Measurements from ENCODE around the gene NKAIN1. TPM values are rescaled to one million over a fixed set of nuclear protein-coding genes. Genes with fewer than 3 reads are reported as not detected.
"Not testable (repeated sequence)": the region's sequence is repeated elsewhere in the genome, so short reads cannot be mapped to it uniquely, and the experiment has no call there.

Gene NKAIN1
- total RNA-seq, 1 experiment from 2014 or later: 0.18 TPM

- H3K9me3 ChIP-seq (ENCODE audit: low read length): no peaks in the 10 kb centered on the region
- H3K36me3 ChIP-seq (ENCODE audit: low read depth, low read length): no peaks in the 10 kb centered on the region
- POLR2A ChIA-PET (ENCODE audit: unreplicated experiment): no interaction called here
- H4K20me1 ChIP-seq (ENCODE audit: low read length): no peaks in the 10 kb centered on the region
- H3K9ac ChIP-seq (ENCODE audit: low read length): no peak overlapping the region
- H3K79me2 ChIP-seq (ENCODE audit: low read length): no peaks in the 10 kb centered on the region
- H2AFZ ChIP-seq (ENCODE audit: low read length): no peak overlapping the region
- H3K4me2 ChIP-seq (ENCODE audit: low read length): no peak overlapping the region
- peak; percentile 86 for DNase-seq
- no TSS peak for BruUV-seq (replicated peaks)
- H3K4me1 ChIP-seq (ENCODE audit: insufficient read depth, low read length): no peaks in the 10 kb centered on the region
- intact Hi-C loops (cut with micrococcal nuclease): no loop called here
- ATAC-seq: peak; percentile 80
- no peaks in the 10 kb centered on the region for H3F3A ChIP-seq (ENCODE audit: low read length, unreplicated experiment)
- no peaks in the 10 kb centered on the region for H3K9me2 ChIP-seq (replicated peaks; ENCODE audit: low read length)
- H3K27ac ChIP-seq (ENCODE audit: low read length): no peak overlapping the region
- no peak for TF ChIP-seq CTCF (conservative IDR thresholded peaks at IDR 0.05; ENCODE audit: low read depth, low read length)
- TF ChIP-seq EZH2 (IDR thresholded peaks at IDR 0.05; ENCODE audit: low read length, unreplicated experiment): no peak
- no peak for TF ChIP-seq EZH2phosphoT487 (IDR thresholded peaks at IDR 0.05; ENCODE audit: borderline replicate concordance, low read length)
- H3K27me3 ChIP-seq (ENCODE audit: low read length): no peaks in the 10 kb centered on the region
- H3K4me3 ChIP-seq (ENCODE audit: low read length): no peak overlapping the region
- CTCF ChIA-PET: no interaction called here
These were observed 43.0 kb downstream of the NKAIN1 start for GRCh38 chr1:31196685-31197084.

GRCh38 chr1:31195267-31195666 lies 44.4 kb downstream of the NKAIN1 start:
- POLR2A ChIA-PET (ENCODE audit: unreplicated experiment); H3K4me3 ChIP-seq (ENCODE audit: low read length); ATAC-seq; H4K20me1 ChIP-seq (ENCODE audit: low read length); H2AFZ ChIP-seq (ENCODE audit: low read length); BruUV-seq (replicated peaks); H3K36me3 ChIP-seq (ENCODE audit: low read depth, low read length); H3K9me3 ChIP-seq (ENCODE audit: low read length); H3K9ac ChIP-seq (ENCODE audit: low read length); intact Hi-C loops (cut with micrococcal nuclease); H3K4me1 ChIP-seq (ENCODE audit: insufficient read depth, low read length); H3K79me2 ChIP-seq (ENCODE audit: low read length); H3K9me2 ChIP-seq (replicated peaks; ENCODE audit: low read length); H3F3A ChIP-seq (ENCODE audit: low read length, unreplicated experiment); H3K4me2 ChIP-seq (ENCODE audit: low read length); H3K27ac ChIP-seq (ENCODE audit: low read length); H3K27me3 ChIP-seq (ENCODE audit: low read length); DNase-seq: not testable (repeated sequence)
- CTCF ChIA-PET: interaction anchor here (0.6 kb wide), 1 partner anchor 93 kb away, joined by 3 read pairs; no protein-coding TSS in a partner anchor

- intact Hi-C loops (cut with micrococcal nuclease): no loop called here
- no peak for ATAC-seq
- POLR2A ChIA-PET (ENCODE audit: unreplicated experiment): no interaction called here
These were observed 46.0 kb downstream of the NKAIN1 start for GRCh38 chr1:31193729-31194128.

More at GRCh38 chr1:31193729-31194128, 46.0 kb downstream of the NKAIN1 start:
- Histone ChIP-seq H3K27ac (ENCODE audit: low read length) (no peak overlapping the region), H3F3A (ENCODE audit: low read length, unreplicated experiment) (no peaks in the 10 kb centered on the region), H3K36me3 (ENCODE audit: low read depth, low read length) (no peaks in the 10 kb centered on the region), H3K4me3 (ENCODE audit: low read length) (no peak overlapping the region), H3K4me2 (ENCODE audit: low read length) (no peak overlapping the region), H2AFZ (ENCODE audit: low read length) (no peak overlapping the region), H3K79me2 (ENCODE audit: low read length) (no peaks in the 10 kb centered on the region), H3K9me3 (ENCODE audit: low read length) (no peaks in the 10 kb centered on the region), H3K9ac (ENCODE audit: low read length) (no peak overlapping the region), H4K20me1 (ENCODE audit: low read length) (no peaks in the 10 kb centered on the region), H3K27me3 (ENCODE audit: low read length) (no peaks in the 10 kb centered on the region), H3K9me2 (replicated peaks; ENCODE audit: low read length) (no peaks in the 10 kb centered on the region), H3K4me1 (ENCODE audit: insufficient read depth, low read length) (no peaks in the 10 kb centered on the region)
- CTCF ChIA-PET: interaction anchor here (1.0 kb wide), 1 partner anchor 10 kb away, joined by 4 read pairs; no protein-coding TSS in a partner anchor
- no TSS peak for BruUV-seq (replicated peaks)
- TF ChIP-seq EZH2 (IDR thresholded peaks at IDR 0.05; ENCODE audit: low read length, unreplicated experiment) (no peak), EZH2phosphoT487 (IDR thresholded peaks at IDR 0.05; ENCODE audit: borderline replicate concordance, low read length) (no peak), CTCF (conservative IDR thresholded peaks at IDR 0.05; ENCODE audit: low read depth, low read length) (no peak)
- DNase-seq: no peak
